Measurements from ENCODE around the gene NTM.
"Not testable (repeated sequence)": the region's sequence is repeated elsewhere in the genome, so short reads cannot be mapped to it uniquely, and the experiment has no call there.

Gene NTM

GRCh38 chr11:131488238-131488637 is 117.8 kb downstream of the NTM start:
- H3K4me3 ChIP-seq (ENCODE audit: low read depth, low read length) = no peak overlapping the region
- no peak for TF ChIP-seq CTCF (IDR thresholded peaks at IDR 0.05; ENCODE audit: low read depth, low read length, missing control alignments)
- DNase-seq (ENCODE audit: low read depth) = no peak

GRCh38 chr11:131491503-131491902 is 121.1 kb downstream of the NTM start:
- no peak overlapping the region for H3K4me3 ChIP-seq (ENCODE audit: low read depth, low read length)
- DNase-seq (ENCODE audit: low read depth) = no peak
- no peak for TF ChIP-seq CTCF (IDR thresholded peaks at IDR 0.05; ENCODE audit: low read depth, low read length, missing control alignments)

- no peak for DNase-seq (ENCODE audit: low read depth)
- no peak for TF ChIP-seq CTCF (IDR thresholded peaks at IDR 0.05; ENCODE audit: low read depth, low read length, missing control alignments)
- H3K4me3 ChIP-seq (ENCODE audit: low read depth, low read length) = no peak overlapping the region
These were observed 125.0 kb downstream of the NTM start for GRCh38 chr11:131495423-131495822.

GRCh38 chr11:131497686-131498085 is 127.3 kb downstream of the NTM start:
- H3K4me3 ChIP-seq (ENCODE audit: low read depth, low read length); DNase-seq (ENCODE audit: low read depth): not testable (repeated sequence)

- no peak overlapping the region for H3K4me3 ChIP-seq (ENCODE audit: low read depth, low read length)
- TF ChIP-seq CTCF (IDR thresholded peaks at IDR 0.05; ENCODE audit: low read depth, low read length, missing control alignments) = no peak
- DNase-seq (ENCODE audit: low read depth) = no peak
These were observed 128.3 kb downstream of the NTM start for GRCh38 chr11:131498631-131499160.

- no peak for TF ChIP-seq CTCF (IDR thresholded peaks at IDR 0.05; ENCODE audit: low read depth, low read length, missing control alignments)
- no peak for DNase-seq (ENCODE audit: low read depth)
- no peak overlapping the region for H3K4me3 ChIP-seq (ENCODE audit: low read depth, low read length)
These were observed 128.8 kb downstream of the NTM start for GRCh38 chr11:131499199-131499598.

GRCh38 chr11:131503017-131503416 is 132.6 kb downstream of the NTM start:
- no peak overlapping the region for H3K4me3 ChIP-seq (ENCODE audit: low read depth, low read length)
- DNase-seq (ENCODE audit: low read depth) = no peak
- TF ChIP-seq CTCF (IDR thresholded peaks at IDR 0.05; ENCODE audit: low read depth, low read length, missing control alignments) = no peak

Data from GM12864 (cell line).